ENCODE measurements around the gene SRGN.

SRGN gene

DNA sequence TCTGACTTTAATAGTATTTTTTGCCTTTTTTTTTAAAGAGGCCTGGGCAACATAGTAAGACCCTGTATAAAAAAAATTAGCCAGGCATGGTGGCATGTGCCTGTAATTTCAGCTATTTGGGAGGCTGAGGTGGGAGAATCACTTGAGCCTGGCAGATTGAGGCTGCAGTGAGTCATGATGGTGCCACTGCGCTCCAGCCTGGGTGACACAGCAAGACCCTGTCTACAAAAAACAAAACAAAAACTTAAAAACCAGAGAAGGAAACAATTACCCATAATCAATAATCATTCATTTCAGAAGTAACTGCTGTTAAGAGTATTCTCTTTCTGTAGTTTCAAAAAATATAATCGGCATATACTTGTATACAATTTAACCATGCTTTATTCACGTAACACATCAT lies 64.1 kb downstream of the SRGN start:
- Histone ChIP-seq H3K4me3 (ENCODE audit: low read depth, low read length) (no peak overlapping the region), H3K36me3 (replicated peaks) (no peaks in the 10 kb centered on the region), H3K27ac (no peak overlapping the region), H3K27me3 (replicated peaks) (no peaks in the 10 kb centered on the region)
- no peak for DNase-seq
- in situ Hi-C loops (cut with HindIII; ENCODE audit: low pct_ligation_motif_present, low sequenced_read_pairs) = no loop called here
- TF ChIP-seq, protein P1, sequence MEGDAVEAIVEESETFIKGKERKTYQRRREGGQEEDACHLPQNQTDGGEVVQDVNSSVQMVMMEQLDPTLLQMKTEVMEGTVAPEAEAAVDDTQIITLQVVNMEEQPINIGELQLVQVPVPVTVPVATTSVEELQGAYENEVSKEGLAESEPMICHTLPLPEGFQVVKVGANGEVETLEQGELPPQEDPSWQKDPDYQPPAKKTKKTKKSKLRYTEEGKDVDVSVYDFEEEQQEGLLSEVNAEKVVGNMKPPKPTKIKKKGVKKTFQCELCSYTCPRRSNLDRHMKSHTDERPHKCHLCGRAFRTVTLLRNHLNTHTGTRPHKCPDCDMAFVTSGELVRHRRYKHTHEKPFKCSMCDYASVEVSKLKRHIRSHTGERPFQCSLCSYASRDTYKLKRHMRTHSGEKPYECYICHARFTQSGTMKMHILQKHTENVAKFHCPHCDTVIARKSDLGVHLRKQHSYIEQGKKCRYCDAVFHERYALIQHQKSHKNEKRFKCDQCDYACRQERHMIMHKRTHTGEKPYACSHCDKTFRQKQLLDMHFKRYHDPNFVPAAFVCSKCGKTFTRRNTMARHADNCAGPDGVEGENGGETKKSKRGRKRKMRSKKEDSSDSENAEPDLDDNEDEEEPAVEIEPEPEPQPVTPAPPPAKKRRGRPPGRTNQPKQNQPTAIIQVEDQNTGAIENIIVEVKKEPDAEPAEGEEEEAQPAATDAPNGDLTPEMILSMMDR (IDR thresholded peaks at IDR 0.05; ENCODE audit: low read depth, low read length, missing control alignments) = no peak

DNA sequence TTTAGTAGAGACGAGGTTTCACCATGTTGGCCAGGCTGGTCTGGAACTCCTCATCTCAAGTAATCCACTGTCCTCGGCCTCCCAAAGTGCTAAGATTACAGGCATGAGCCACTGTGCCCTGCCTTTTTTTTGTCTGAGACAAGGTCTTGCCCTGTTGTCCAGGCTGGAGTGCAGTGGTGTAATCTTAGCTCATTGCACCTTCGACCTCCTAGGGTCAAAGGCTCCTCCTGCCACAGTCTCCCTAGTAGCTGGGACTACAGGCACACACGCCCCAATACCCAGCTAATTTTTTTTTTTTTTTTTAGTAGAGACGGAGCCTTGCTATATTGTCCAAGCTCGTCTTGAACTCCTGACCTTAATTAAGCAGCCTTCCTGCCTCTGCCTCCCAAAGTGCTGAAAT lies 65.3 kb downstream of the SRGN start:
- peaks cover 4% of the 10 kb centered on the region for H3K36me3 ChIP-seq (replicated peaks)
- no peak overlapping the region for H3K4me3 ChIP-seq (ENCODE audit: low read depth, low read length)
- in situ Hi-C loops (cut with HindIII; ENCODE audit: low pct_ligation_motif_present, low sequenced_read_pairs) = no loop called here
- H3K27me3 ChIP-seq (replicated peaks) = no peaks in the 10 kb centered on the region
- TF ChIP-seq, protein P1 (IDR thresholded peaks at IDR 0.05; ENCODE audit: low read depth, low read length, missing control alignments) = no peak
- DNase-seq = no peak
- H3K27ac ChIP-seq = no peak overlapping the region

Measured in brain microvascular endothelial cell (primary cell).